Ovary (tissue), 9 donors: ENCODE data around the gene MRPS23. TPM values are rescaled to one million over a fixed set of nuclear protein-coding genes. Genes with fewer than 3 reads are reported as not detected.

ENCODE experiments used
- DNase-seq, 5 donors: peaks; one replicate each; pipeline ENCODE4 v3.0.0-alpha.2; 2019 to 2020
- H3K27ac ChIP-seq, 2 donors: fragments of 200-600 bp; one replicate each; pipeline versions ENCODE4 v1.5.1 to v1.8.0; 2019 to 2022
- H3K27me3 ChIP-seq: fragments of 200-600 bp; one replicate; pipeline ENCODE4 v1.8.0; 2022
- H3K36me3 ChIP-seq: fragments of 200-600 bp; sonication (generic); one replicate; pipeline ENCODE4 v1.5.1; 2019
- H3K4me1 ChIP-seq: one replicate; pipeline ENCODE4 v1.8.1; 2013; ENCODE audit warnings: mild to moderate bottlenecking, moderate library complexity; ENCODE audit not compliant: insufficient read depth
- H3K4me3 ChIP-seq: fragments of 200-600 bp; sonication (generic); one replicate; pipeline ENCODE4 v1.5.1; 2017
- H3K9me3 ChIP-seq, 2 donors: fragments of 200-600 bp in 1 of 2; sonication (generic) in 1 of 2; one replicate each; pipeline versions ENCODE4 v1.5.1 to v1.8.1; 2013 to 2019; ENCODE audit warnings: mild to moderate bottlenecking in 1 of 2, moderate library complexity in 1 of 2
- EP300 ChIP-seq: sonication (generic); formaldehyde crosslinking; IDR thresholded peaks from one replicate; pipeline ENCODE4 v1.6.1; 2017; ENCODE audit warnings: antibody characterized with exemption
- POLR2A ChIP-seq: fragments of 450-650 bp; IDR thresholded peaks from one replicate; pipeline ENCODE4 v1.6.1; 2017; ENCODE audit warnings: antibody characterized with exemption, mild to moderate bottlenecking, moderate library complexity
- WGBS, 3 donors: extraction: QIAGEN DNeasy Blood & Tissue Kit in 1 of 3; methylation state at CpG; one replicate each; pipeline versions ENCODE4 v1.1.5 to v1.1.7; 2013 to 2017; 5-methylcytosine and 5-hydroxymethylcytosine counted together
- intact Hi-C, 4 donors: fragments of 100-400 bp; cut with DNase I; formaldehyde crosslinking; loops; one replicate each; pipeline versions ENCODE4 v1.11.0 to v1.15.1; 2022 to 2023
- polyA plus RNA-seq, 2 donors: library from polyadenylated mRNA; stranded (reverse); fragments of 200-250 nt in 1 of 2; fragments of 350-450 nt in 1 of 2; fragmentation: Illumina TruSeq in 1 of 2; extraction: RNeasy Lipid Tissue Mini Kit (QIAGEN cat#74804) in 1 of 2; gene quantifications; one replicate each; pipeline ENCODE4 v1.2.3, GENCODE V29; 2013 to 2014
- total RNA-seq, 7 donors: library from RNA; depleted of rRNA in 2 of 7; stranded (reverse); fragments of >200 nt in 2 of 7; fragmentation: NEBNext Ultra II Directional in 3 of 7; extraction: Animal tissue kit (Norgen Biotek cat#: 25700) in 3 of 7; gene quantifications; one replicate each; pipeline versions ENCODE4 v1.1.0 to v1.2.4, GENCODE V29; 2016 to 2023
- TF ChIP-seq, protein P1 (sequence below), 3 donors: fragments of 450-650 bp in 2 of 3; fragments of 200-600 bp in 1 of 3; IDR thresholded peaks; one replicate each; pipeline versions ENCODE4 v1.5.1 to v1.8.0; 2016 to 2022; ENCODE audit warnings: antibody characterized with exemption in 3 of 3, mild to moderate bottlenecking in 1 of 3
- donor health status: DM: no; HTN: no; CAD: no; lungs with moderate emphysema.
- donor health status: DM: no; HTN: no; CAD: no.
- donor health status: Bipolar disorder and iron deficiency.
- donor health status: DM: yes; HTN: yes; CAD: no.
- donor health status: DM: no; HTN: no; CAD: no.
- donor health status: DM: yes; HTN: yes; CAD: no.

Gene MRPS23
- total and polyA plus RNA-seq, 9 donors: 12.2 to 37.9 (median 31.1) TPM

DNA sequence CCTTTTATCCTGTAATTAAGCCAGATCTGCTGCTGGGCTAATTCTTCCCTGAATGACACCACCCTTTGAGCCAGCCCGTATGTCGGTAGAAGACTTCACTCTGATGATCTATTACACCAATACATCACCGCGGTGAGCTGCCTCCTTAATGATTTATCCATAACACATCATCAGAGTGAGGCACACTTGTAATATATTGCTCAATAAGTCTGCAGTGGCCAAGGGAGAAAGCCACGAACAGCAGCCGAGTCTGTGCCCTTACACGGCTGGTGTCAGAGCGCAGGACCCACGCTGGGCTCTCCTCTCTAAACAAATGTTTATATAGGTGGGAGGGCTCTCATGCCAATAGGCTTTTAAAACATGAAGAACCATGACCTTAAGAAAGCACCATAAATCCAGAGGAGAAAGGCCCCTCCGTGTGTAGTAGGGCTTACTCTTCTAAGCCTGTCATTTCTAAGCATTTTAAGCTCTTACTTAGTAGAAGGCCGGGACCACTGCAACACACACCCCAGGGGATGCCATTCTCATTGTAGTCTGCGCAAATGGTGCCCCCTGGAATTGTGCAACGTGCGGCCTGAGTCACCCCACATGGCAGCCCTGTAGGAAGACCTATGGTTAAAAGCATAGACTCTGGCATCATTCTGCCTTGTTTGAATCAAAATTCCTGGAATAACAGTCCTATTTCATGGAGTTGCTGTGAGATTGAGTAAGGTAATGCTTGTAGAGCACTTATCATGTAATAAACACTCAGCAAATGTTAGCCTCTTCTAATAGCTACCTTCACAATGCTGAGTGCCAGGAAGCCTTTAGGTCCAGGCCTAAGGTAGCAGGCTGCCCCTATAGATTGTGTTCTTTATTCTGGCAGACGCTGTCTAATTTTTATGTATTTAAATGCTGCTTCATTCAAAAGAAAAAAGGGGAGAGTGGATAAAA is 26.1 kb downstream of the MRPS23 start:
- 81 to 84% (median 83%) methylated on average over 15 of the region's 15 CpGs for WGBS, 3 donors
- intact Hi-C loops: no loop called here
- TF ChIP-seq, protein P1, sequence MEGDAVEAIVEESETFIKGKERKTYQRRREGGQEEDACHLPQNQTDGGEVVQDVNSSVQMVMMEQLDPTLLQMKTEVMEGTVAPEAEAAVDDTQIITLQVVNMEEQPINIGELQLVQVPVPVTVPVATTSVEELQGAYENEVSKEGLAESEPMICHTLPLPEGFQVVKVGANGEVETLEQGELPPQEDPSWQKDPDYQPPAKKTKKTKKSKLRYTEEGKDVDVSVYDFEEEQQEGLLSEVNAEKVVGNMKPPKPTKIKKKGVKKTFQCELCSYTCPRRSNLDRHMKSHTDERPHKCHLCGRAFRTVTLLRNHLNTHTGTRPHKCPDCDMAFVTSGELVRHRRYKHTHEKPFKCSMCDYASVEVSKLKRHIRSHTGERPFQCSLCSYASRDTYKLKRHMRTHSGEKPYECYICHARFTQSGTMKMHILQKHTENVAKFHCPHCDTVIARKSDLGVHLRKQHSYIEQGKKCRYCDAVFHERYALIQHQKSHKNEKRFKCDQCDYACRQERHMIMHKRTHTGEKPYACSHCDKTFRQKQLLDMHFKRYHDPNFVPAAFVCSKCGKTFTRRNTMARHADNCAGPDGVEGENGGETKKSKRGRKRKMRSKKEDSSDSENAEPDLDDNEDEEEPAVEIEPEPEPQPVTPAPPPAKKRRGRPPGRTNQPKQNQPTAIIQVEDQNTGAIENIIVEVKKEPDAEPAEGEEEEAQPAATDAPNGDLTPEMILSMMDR (IDR thresholded peaks at IDR 0.05): no peak
- DNase-seq: no peak
- Histone ChIP-seq H3K36me3 (no peaks in the 10 kb centered on the region), H3K27ac (no peak overlapping the region), H3K27me3 (no peaks in the 10 kb centered on the region), H3K4me1 (no peaks in the 10 kb centered on the region), H3K9me3 (no peaks in the 10 kb centered on the region), H3K4me3 (no peak overlapping the region)

DNA sequence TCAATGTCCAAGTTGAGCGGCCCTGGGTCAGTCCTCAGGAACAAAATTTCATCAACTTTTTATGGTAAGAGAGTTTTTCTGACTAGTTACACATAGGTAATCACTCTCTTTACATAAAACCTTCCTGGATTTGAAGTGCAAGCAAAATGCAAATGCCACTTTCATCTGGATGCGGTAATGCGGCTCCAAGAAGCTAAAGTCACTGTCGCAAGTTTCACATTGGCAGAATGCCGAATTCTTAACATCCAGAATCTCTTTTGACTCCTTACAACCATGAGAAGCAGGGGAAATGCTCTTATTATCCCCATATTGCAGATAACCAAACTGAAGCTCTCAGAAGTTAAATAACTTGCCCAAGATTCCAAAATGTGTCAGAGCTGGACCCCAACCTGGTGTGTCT is 30.0 kb downstream of the MRPS23 start:
- intact Hi-C loops: no loop called here
- no peaks in the 10 kb centered on the region for H3K4me1 ChIP-seq
- TF ChIP-seq, protein P1 (IDR thresholded peaks at IDR 0.05): no peak
- TF ChIP-seq POLR2A: no peak
- H3K36me3 ChIP-seq: no peaks in the 10 kb centered on the region
- H3K9me3 ChIP-seq: no peaks in the 10 kb centered on the region
- 73 to 92% (median 92%) methylated on average over 5 of the region's 5 CpGs for WGBS, 3 donors
- no peaks in the 10 kb centered on the region for H3K27me3 ChIP-seq
- DNase-seq: no peak
- H3K27ac ChIP-seq: no peak overlapping the region
- no peak overlapping the region for H3K4me3 ChIP-seq

DNA sequence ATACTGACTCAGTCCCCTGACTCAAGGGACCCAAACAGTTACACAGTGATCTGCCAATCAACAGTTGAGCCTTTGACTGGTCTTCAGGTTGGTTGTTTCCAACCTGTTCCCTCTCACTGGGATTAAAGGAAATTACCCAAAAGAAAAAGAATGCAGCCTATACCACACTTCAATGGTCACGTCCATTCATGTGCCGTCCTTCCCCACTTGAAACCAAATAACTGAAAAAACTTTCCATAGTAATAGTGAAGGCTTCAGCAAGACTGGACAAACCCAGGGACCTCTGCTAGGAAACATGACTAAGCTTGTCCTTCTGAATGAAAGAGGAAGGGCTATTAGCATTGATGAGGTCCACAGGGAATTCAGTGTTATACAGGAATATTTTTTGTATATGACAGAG is 30.6 kb downstream of the MRPS23 start:
- Histone ChIP-seq H3K4me3 (no peak overlapping the region), H3K36me3 (no peaks in the 10 kb centered on the region), H3K27me3 (no peaks in the 10 kb centered on the region), H3K9me3 (no peaks in the 10 kb centered on the region), H3K27ac (no peak overlapping the region), H3K4me1 (no peaks in the 10 kb centered on the region)
- intact Hi-C loops: no loop called here
- DNase-seq: no peak
- WGBS, 3 donors: 82 to 94% (median 88%) methylated on average over 2 of the region's 2 CpGs
- TF ChIP-seq EP300 (no peak), POLR2A (no peak)
- TF ChIP-seq, protein P1 (IDR thresholded peaks at IDR 0.05): no peak

DNA sequence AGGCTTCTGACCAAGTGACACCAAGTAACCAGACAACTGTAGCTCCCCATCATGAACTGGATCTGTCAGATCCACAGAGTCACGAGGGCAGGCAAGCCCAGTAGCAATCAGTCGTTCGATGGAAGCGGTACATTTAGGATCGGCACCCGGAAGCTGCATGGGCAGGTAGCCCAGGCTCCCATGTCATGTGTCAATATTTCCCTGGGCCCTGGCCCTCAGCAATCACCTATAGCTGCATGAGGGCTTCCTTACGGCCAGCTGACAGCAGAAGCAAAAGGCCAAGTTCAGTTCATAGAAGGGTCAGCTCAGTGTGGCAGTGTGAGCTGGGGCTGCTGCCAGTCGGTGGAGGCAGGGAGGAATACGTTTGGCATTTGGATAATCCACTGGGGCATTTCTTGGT is 31.8 kb downstream of the MRPS23 start:
- intact Hi-C loops: no loop called here
- Histone ChIP-seq H3K27ac (no peak overlapping the region), H3K27me3 (no peaks in the 10 kb centered on the region), H3K36me3 (no peaks in the 10 kb centered on the region), H3K4me3 (no peak overlapping the region), H3K9me3 (no peaks in the 10 kb centered on the region), H3K4me1 (no peaks in the 10 kb centered on the region)
- WGBS, 3 donors: 79 to 83% (median 82%) methylated on average over 9 of the region's 9 CpGs
- TF ChIP-seq EP300 (no peak), POLR2A (no peak)
- no peak for DNase-seq

DNA sequence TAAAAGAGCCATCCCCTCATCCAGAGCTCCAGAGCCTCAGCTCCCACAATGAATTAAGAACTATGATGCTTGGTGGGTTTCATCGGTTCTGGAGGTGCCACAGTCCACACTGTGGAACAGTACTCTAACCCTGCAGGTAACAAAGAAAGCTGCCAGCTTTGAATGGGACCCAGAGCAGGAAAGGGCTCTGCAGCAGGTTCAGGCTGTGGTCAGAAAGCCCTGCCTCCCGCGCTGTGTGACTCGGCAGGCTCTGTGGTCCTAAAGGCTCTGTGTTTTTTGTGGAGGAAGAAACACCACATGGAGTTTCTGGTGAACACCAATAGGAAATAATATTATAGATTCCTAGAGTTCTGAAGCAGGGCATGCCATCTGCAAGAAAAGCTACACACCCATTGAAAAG is 32.5 kb downstream of the MRPS23 start:
- WGBS, 3 donors: 91 to 94% (median 94%) methylated on average over 4 of the region's 4 CpGs
- Histone ChIP-seq H3K27ac (no peak overlapping the region), H3K36me3 (no peaks in the 10 kb centered on the region), H3K4me1 (no peaks in the 10 kb centered on the region), H3K9me3 (no peaks in the 10 kb centered on the region), H3K4me3 (no peak overlapping the region), H3K27me3 (no peaks in the 10 kb centered on the region)
- no peak for DNase-seq
- intact Hi-C loops: no loop called here
- TF ChIP-seq POLR2A (no peak), EP300 (no peak)
- TF ChIP-seq, protein P1 (IDR thresholded peaks at IDR 0.05): no peak
